ENCODE results near the gene MCAT.

Gene MCAT

GRCh38 chr22:43134553-43134952, 8.6 kb downstream of the MCAT start:
- TF ChIP-seq, protein P1, sequence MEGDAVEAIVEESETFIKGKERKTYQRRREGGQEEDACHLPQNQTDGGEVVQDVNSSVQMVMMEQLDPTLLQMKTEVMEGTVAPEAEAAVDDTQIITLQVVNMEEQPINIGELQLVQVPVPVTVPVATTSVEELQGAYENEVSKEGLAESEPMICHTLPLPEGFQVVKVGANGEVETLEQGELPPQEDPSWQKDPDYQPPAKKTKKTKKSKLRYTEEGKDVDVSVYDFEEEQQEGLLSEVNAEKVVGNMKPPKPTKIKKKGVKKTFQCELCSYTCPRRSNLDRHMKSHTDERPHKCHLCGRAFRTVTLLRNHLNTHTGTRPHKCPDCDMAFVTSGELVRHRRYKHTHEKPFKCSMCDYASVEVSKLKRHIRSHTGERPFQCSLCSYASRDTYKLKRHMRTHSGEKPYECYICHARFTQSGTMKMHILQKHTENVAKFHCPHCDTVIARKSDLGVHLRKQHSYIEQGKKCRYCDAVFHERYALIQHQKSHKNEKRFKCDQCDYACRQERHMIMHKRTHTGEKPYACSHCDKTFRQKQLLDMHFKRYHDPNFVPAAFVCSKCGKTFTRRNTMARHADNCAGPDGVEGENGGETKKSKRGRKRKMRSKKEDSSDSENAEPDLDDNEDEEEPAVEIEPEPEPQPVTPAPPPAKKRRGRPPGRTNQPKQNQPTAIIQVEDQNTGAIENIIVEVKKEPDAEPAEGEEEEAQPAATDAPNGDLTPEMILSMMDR (IDR thresholded peaks at IDR 0.05; ENCODE audit: extremely low read depth, insufficient read depth, missing control alignments) = no peak
- DNase-seq (ENCODE audit: low spot score) = no peak
- in situ Hi-C loops (cut with MboI; ENCODE audit: low pct_unique_long_range_greater_than_20kb, low sequenced_read_pairs, unreplicated experiment) = no loop called here

DNA sequence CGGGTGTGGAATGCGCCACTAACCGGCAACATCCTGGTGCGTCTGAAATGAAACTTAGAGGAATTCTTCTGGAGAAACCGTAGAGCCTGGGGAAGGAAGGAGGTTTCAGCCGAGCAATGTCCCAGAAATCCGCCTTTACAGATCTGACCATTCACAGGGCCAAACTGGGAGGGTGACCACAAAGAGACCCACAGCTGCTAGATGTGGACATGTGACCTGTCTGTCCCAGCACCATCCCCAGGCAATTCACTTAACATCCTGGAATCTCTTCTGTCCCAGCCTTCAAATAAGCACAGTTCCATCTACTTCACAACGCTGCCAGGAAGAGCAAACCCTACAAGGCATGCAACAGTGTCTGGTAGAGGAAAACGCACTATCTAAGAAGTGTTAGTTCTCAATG, 9.8 kb downstream of the MCAT start:
- no peak for DNase-seq (ENCODE audit: low spot score)
- in situ Hi-C loops (cut with MboI; ENCODE audit: low pct_unique_long_range_greater_than_20kb, low sequenced_read_pairs, unreplicated experiment) = no loop called here
- TF ChIP-seq, protein P1 (IDR thresholded peaks at IDR 0.05; ENCODE audit: extremely low read depth, insufficient read depth, missing control alignments) = no peak

GRCh38 chr22:43131773-43132501, 11.3 kb downstream of the MCAT start:
- TF ChIP-seq, protein P1 (IDR thresholded peaks at IDR 0.05; ENCODE audit: extremely low read depth, insufficient read depth, missing control alignments) = no peak
- in situ Hi-C loops (cut with MboI; ENCODE audit: low pct_unique_long_range_greater_than_20kb, low sequenced_read_pairs, unreplicated experiment) = no loop called here
- no peak for DNase-seq (ENCODE audit: low spot score)

DNA sequence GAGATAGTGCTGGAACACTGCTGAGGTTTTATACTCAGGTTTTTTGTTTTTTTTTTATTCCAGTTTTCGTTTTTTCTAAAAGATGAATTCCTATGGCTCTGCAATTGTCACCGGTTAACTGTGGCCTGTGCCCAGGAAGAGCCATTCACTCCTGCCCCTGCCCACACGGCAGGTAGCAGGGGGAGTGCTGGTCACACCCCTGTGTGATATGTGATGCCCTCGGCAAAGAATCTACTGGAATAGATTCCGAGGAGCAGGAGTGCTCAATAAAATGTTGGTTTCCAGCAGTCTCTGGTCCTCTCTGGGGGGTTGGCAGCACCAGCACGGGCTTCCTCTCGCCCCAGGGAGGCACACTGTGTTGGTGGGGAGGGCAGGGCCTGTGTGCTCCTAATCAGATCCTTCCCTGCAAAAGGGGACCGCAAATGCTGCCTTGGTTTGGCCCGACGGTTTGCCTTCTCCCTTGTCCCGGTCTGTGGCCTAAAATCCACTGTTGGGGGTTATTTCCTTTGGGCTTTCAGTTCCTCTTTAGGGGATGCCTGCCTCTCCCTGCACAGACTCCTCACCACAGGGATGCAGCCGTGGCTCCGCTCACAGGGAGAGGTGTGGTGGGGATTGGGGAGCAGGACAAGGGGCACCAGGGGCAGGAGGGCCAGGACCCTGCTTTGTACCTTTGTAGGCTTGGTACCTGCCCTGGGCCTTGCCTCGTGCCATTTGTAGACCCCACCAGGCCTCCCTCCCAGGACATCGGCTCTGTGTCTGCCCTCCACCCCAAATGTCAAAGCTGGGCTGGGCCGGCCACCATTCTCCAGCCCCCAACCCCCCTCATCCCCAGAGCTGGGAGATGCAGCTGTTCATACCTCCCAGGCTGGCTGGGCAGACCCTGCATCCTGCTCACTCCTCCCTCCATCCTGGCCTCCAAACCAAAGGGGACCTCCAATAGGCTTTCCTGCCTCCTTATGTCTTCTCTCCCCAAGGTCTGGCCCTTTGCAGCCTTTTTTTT, 13.5 kb downstream of the MCAT start:
- DNase-seq (ENCODE audit: low spot score) = no peak
- in situ Hi-C loops (cut with MboI; ENCODE audit: low pct_unique_long_range_greater_than_20kb, low sequenced_read_pairs, unreplicated experiment) = no loop called here
- TF ChIP-seq, protein P1 (IDR thresholded peaks at IDR 0.05; ENCODE audit: extremely low read depth, insufficient read depth, missing control alignments) = no peak

DNA sequence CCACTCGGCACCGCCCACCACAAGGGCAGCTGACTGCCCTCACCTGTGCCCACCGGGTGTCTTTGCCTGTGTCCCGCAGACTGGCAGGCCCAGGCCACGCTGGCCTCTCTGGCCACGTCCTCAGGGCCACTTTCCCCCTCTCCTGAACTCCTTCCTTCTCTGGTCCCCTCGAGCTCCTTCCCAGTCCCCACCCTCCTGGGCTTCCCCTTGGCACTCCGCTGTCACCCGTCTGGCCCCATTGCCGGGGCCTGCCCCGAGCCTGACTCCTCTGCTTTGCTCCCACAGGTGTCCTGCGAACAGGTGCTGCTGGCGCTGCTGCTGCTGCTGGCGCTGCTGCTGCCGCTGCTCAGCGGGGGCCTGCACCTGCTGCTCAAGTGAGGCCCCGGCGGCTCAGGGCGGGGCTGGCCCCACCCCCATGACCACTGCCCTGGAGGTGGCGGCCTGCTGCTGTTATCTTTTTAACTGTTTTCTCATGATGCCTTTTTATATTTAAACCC, 14.2 kb downstream of the MCAT start:
- peak; percentile 53 for DNase-seq (ENCODE audit: low spot score)
- TF ChIP-seq, protein P1 (IDR thresholded peaks at IDR 0.05; ENCODE audit: extremely low read depth, insufficient read depth, missing control alignments) = no peak
- in situ Hi-C loops (cut with MboI; ENCODE audit: low pct_unique_long_range_greater_than_20kb, low sequenced_read_pairs, unreplicated experiment) = no loop called here

GRCh38 chr22:43128116-43128515, 15.1 kb downstream of the MCAT start:
- TF ChIP-seq, protein P1 (IDR thresholded peaks at IDR 0.05; ENCODE audit: extremely low read depth, insufficient read depth, missing control alignments) = no peak
- in situ Hi-C loops (cut with MboI; ENCODE audit: low pct_unique_long_range_greater_than_20kb, low sequenced_read_pairs, unreplicated experiment) = no loop called here

More at GRCh38 chr22:43128116-43128515, 15.1 kb downstream of the MCAT start:
- no peak for DNase-seq (ENCODE audit: low spot score)
